Measurements from ENCODE around the gene NRXN3.

NRXN3 gene

GRCh38 chr14:79601579-79601978, 1431.4 kb downstream of the NRXN3 start:
- ChIA-PET POLR2A (no interaction called here), CTCF (no interaction called here)
- Histone ChIP-seq H3K36me3 (ENCODE audit: control insufficient read depth in 2 of 2, insufficient read depth in 1 of 2, low read length in 2 of 2) (no peaks in the 10 kb centered on the region), H3K4me3 (ENCODE audit: low read depth, low read length) (no peak overlapping the region), H3K9me3 (ENCODE audit: control insufficient read depth, insufficient read depth, low read depth, low read length) (no peaks in the 10 kb centered on the region; the same call in 1 of the 2 replicates), H3K27ac (ENCODE audit: extremely low read depth, low read depth, low read length) (no peak overlapping the region), H3K4me1 (ENCODE audit: control insufficient read depth, insufficient read depth, low read length) (peaks cover 3% of the 10 kb centered on the region; the same call in 1 of the 2 replicates)
- TF ChIP-seq SP7 (tag by site-specific recombination; IDR thresholded peaks at IDR 0.05) = no peak
- no peak for TF ChIP-seq ZNF324 (tag by site-specific recombination; IDR thresholded peaks at IDR 0.05)
- TF ChIP-seq ZSCAN30 (tag by site-specific recombination; IDR thresholded peaks at IDR 0.05) = no peak
- no peak for TF ChIP-seq ZBTB11 (tag by site-specific recombination; conservative IDR thresholded peaks at IDR 0.05; ENCODE audit: low read depth)
- no peak for TF ChIP-seq ZNF792 (tag by site-specific recombination; IDR thresholded peaks at IDR 0.05)
- no peak for TF ChIP-seq ZNF221 (tag by site-specific recombination; IDR thresholded peaks at IDR 0.05; ENCODE audit: borderline replicate concordance)
- no peak for TF ChIP-seq ZNF76 (tag by site-specific recombination; IDR thresholded peaks at IDR 0.05; ENCODE audit: borderline replicate concordance, low read depth)
- TF ChIP-seq ZNF610 (tag by site-specific recombination; IDR thresholded peaks at IDR 0.05; ENCODE audit: borderline replicate concordance) = no peak
- no peak for TF ChIP-seq ZNF175 (tag by site-specific recombination; IDR thresholded peaks at IDR 0.05)
- no peak for TF ChIP-seq SP3 (tag by site-specific recombination; IDR thresholded peaks at IDR 0.05)
- TF ChIP-seq ZBTB17 (tag by site-specific recombination; IDR thresholded peaks at IDR 0.05) = no peak
- no peak for TF ChIP-seq ZNF140 (tag by site-specific recombination; IDR thresholded peaks at IDR 0.05)
- no peak for TF ChIP-seq ZNF202 (tag by site-specific recombination; IDR thresholded peaks at IDR 0.05; ENCODE audit: borderline replicate concordance)
- no peak for TF ChIP-seq ZBTB49 (tag by site-specific recombination; IDR thresholded peaks at IDR 0.05; ENCODE audit: low read depth)
- no peak for TF ChIP-seq MEIS1 (CRISPR knock-in tag; IDR thresholded peaks at IDR 0.05; ENCODE audit: borderline replicate concordance)
- no peak for TF ChIP-seq ZNF837 (tag by site-specific recombination; IDR thresholded peaks at IDR 0.05)
- no peak for TF ChIP-seq ZNF114 (tag by site-specific recombination; IDR thresholded peaks at IDR 0.05)
- TF ChIP-seq ZNF133 (tag by site-specific recombination; IDR thresholded peaks at IDR 0.05) = no peak

- no peak overlapping the region for H3K4me3 ChIP-seq (ENCODE audit: low read depth, low read length)
- TF ChIP-seq ZBTB20 (tag by site-specific recombination; IDR thresholded peaks at IDR 0.05) (peak; percentile 45; the same call in 1 of the 2 replicates), ZNF510 (tag by site-specific recombination; IDR thresholded peaks at IDR 0.05; ENCODE audit: insufficient replicate concordance) (no peak), ZBTB7A (tag by site-specific recombination; IDR thresholded peaks at IDR 0.05; ENCODE audit: low read depth) (no peak), BCL6B (tag by site-specific recombination; IDR thresholded peaks at IDR 0.05) (no peak), HOXD13 (CRISPR knock-in tag; IDR thresholded peaks at IDR 0.05; ENCODE audit: borderline replicate concordance) (no peak), ZNF335 (tag by site-specific recombination; conservative IDR thresholded peaks at IDR 0.05) (no peak), HOXA7 (CRISPR knock-in tag; IDR thresholded peaks at IDR 0.05; ENCODE audit: borderline replicate concordance) (no peak), ZNF211 (tag by site-specific recombination; IDR thresholded peaks at IDR 0.05; ENCODE audit: low read depth) (no peak)
- no peaks in the 10 kb centered on the region for H3K36me3 ChIP-seq (ENCODE audit: control insufficient read depth in 2 of 2, insufficient read depth in 1 of 2, low read length in 2 of 2)
- H3K9me3 ChIP-seq (ENCODE audit: control insufficient read depth, insufficient read depth, low read depth, low read length) = no peaks in the 10 kb centered on the region
- no peak overlapping the region for H3K27ac ChIP-seq (ENCODE audit: extremely low read depth, low read depth, low read length)
- ChIA-PET CTCF (no interaction called here), POLR2A (no interaction called here)
- H3K4me1 ChIP-seq (ENCODE audit: control insufficient read depth, insufficient read depth, low read length) = peaks cover 3% of the 10 kb centered on the region; the same call in 1 of the 2 replicates
Measured at GRCh38 chr14:79602045-79602444, 1431.9 kb downstream of the NRXN3 start.
